HG02798 (cell line): ENCODE results near the gene SLC5A3.
A peak's percentile ranks its signal among the peaks of the same experiment; 100 is the strongest.

Source experiments
- ATAC-seq: cut with Tn5 transposase; IDR thresholded peaks from one replicate; pipeline ENCODE4 v1.9.1; 2021; ENCODE audit warnings: mild to moderate bottlenecking; ENCODE audit not compliant: unreplicated experiment, poor library complexity

Gene SLC5A3

DNA sequence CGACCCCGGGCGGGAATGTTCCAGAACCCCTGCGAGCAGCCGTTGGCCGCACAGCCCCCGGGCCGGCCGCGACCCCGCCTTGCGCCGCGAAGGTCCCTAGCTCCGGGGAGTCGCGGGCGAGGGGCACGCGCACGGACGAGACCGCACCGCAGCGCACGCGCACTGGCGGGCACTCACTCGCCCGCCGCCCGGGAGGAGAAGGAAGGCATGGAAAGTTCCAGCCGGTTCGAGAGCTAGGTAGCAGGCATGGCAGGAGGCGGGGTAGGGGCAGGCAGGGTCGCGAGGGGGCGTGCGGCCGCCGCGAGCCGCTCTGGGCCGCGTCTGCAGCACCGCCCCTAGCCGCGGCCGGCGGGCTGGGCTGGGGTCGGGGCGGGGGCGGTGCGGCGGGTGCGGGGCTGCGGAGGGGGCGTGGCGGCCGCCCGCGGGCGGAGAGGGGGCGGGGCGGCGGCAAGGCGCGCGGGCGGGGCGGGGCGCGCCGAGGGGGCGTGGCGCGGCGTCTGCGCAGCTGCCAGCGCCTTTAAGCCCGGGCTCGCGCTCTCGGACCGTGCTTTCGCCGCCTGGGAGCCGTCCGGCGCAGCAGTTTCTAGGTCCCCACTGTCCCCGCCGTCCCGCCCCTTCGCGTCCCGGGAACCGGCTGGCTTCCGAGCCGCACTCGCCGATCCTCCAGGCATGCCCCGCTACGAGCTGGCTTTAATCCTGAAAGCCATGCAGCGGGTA lies at the start of gene SLC5A3, which contains the start of gene MRPS6:
Gene SLC5A3, plus strand, starts transcription at position 547 of the 717 bp plus-strand sequence. CDS start 21,621 bp downstream, outside the sequence.
Gene MRPS6, plus strand, starts transcription at position 547 of the 717 bp plus-strand sequence. Its CDS starts 123 bp downstream, at position 670.
- peak; percentile 81 for ATAC-seq

DNA sequence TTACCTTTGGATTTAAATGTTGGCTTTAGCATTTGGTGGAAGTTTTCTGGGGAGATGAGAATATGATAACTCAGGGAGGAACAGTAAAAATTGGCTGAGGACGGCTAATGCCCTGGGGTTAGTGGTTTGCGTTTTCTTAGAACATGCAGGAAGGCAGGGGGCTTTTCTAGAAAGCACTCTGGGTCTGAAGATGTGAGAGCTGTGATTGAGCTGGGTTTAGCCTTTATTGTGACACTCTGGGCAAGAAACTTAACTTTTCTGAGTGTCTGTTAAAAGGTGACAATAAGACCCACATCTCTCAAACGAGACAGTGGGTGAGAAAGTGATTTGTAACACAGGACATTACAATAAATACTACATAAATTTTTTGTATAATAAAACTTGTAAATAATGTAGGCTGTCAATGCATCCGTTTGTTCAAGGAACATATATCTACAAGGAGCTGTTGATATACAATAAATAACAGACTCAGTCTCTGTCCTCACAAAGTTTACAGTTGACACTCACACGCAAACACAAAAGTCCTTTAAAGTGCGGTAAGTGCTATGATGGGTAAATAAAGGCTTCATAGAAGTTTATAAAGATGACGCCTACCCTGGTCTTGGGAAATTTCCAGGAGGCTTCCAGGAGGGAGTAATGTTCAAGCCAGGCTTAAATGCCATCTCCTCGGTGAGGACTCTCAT lies 49.5 kb upstream of the SLC5A3 start:
- ATAC-seq: no peak

GRCh38 chr21:34024374-34024693 lies 49.0 kb upstream of the SLC5A3 start:
- no peak for ATAC-seq

- no peak for ATAC-seq
Measured at GRCh38 chr21:34027721-34028461, 45.5 kb upstream of the SLC5A3 start.

GRCh38 chr21:34029743-34030528 lies 43.4 kb upstream of the SLC5A3 start:
- peak; percentile 97 for ATAC-seq

DNA sequence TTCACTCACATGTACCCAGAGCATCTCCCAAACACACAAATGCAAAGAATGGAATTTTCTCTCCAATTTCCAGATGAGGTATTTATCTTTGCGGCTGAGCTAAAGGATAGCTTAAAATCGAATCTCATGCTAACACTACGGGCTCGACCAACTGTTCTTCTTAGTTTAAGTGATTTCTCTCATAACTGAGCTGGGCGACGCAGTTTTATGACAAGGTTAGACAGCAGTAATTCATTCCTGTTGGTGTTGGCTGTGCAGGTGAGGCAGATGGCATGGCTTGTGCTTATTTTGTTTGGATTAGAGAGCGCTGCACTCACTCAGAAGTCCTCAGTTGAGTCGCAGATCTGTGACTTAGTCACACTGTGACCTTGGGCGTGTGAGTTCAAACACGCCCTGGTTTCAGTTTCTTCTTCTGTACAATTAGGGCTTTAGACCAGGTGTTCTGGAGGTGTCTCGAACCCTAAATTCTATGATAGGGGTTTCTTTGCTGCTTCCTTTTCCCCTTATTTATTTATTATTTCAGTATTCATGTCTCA lies 41.5 kb upstream of the SLC5A3 start:
- no peak for ATAC-seq

DNA sequence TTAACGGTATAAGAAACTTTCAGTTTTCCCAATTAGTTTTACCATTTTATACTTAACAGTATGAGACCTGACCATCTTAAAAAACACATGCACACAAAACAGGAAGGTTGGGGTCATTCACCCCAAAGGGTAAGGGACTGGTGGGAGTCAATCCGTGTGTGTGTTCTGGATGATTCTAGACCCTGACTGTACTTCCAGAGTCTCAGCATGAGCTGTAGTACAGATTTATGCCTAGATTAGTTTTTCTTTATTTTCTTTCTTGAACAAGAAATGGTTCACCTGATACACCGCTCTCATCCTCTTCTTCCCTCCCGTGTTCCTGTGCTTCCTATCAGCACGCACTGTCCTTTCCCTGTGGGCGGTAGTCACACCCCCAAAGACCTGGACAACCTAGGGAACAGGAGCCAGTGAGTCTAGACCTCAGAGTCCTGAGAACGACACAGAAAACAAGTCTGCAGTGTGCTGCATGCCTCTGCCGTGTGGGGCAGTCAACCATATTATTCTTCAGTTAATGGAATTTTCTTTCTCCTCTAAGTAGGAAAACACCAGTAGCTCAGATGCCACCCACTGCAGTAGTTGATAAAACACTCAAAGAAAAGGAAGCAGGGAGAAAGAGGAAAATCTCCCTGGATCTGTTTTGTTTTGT lies 38.9 kb upstream of the SLC5A3 start:
- ATAC-seq: no peak

DNA sequence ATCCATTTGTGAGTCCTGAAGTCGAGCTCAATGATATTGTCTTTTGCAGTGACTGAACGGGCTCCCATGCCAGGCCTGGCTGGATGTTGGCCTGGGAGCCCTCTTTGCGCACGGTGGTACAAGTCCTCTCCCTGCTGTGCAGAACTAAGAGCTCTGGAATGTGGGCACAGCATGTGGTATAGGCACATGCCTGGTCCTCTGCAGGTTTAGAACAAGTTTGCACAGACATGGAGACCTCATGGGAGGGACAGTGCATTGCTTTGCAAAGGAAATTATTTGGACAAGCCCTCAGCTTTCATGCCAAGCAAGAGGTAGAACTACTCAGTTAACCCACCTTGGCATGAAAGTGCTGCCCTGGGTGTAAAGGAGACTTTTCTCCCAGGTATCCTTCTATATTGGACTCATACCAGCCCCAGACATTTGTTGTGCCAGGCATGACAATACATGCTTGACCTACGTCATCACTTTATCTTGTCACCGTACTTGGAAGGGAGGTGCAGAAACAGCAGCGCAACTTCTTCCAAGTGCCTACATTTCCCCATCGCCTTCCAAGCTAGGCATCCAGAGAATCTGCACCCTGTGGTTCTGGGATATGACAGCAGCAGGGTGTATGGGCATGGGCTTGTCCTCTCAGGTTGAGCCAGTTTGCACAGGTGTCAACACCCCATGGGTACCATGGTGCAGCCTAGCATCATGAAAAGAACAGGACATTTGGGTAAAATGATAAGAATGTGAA lies 37.6 kb upstream of the SLC5A3 start:
- ATAC-seq: no peak

- ATAC-seq: no peak
Measured at GRCh38 chr21:34037009-34037795, 36.2 kb upstream of the SLC5A3 start.

GRCh38 chr21:34039678-34040382 lies 33.5 kb upstream of the SLC5A3 start:
- ATAC-seq: no peak

GRCh38 chr21:34042735-34043134 lies 30.6 kb upstream of the SLC5A3 start:
- ATAC-seq: no peak

DNA sequence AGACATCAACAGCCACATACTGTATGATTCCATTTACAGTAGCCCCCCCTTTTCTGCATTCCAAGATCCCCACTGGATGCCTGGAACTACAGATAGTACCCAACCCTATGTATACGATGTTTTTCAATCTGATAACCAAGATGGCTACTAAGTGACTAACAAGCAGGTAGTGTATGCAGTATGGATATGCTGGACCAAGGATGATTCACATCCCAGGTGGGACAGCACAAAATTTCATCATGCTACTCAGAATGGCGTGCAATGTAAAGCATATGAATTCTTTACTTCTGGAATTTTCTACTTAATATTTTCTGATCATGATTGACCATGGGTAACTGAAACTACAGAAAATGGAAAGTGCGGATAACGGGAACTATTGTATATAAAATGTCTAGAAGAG lies 30.0 kb upstream of the SLC5A3 start:
- ATAC-seq: no peak

DNA sequence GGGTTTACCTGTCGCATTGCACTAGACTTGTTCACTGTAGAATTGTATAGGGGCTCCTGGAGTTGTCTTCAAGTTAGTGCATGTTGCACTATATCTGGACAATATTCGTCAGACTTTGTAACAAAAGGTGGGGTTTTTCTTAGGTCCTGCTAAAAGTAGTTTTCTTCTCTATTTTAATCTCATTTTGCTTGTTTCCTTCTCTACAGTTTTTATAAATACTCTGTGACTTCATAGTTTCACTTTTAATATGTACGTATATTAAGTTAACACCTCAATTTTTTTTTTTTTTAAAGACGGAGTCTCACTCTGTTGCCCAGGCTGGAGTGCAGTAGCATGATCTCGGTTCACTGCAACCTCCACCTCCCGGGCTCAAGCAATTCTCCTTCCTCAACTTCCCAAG lies 26.5 kb upstream of the SLC5A3 start:
- ATAC-seq: peak; percentile 54

GRCh38 chr21:34047835-34048234 lies 25.5 kb upstream of the SLC5A3 start:
- ATAC-seq: no peak

DNA sequence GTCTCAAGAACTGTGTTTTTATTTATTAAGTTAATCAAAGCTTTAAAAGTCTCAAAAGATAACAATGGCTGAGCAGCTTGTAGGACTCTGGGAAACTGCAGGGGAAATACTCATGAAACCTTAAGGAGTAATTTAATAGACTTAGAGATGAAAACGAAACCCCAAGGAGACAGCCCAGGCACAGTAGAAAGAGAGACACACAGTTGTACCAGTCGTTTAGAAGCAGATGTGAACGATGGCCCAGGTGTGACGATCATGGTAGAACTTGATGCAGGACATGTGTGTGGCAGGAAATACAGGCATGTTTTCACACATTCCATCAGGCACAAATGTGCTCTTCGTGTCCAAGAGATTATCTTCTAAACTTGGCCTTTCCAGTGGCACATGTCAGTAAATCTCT lies 21.2 kb upstream of the SLC5A3 start:
- no peak for ATAC-seq

DNA sequence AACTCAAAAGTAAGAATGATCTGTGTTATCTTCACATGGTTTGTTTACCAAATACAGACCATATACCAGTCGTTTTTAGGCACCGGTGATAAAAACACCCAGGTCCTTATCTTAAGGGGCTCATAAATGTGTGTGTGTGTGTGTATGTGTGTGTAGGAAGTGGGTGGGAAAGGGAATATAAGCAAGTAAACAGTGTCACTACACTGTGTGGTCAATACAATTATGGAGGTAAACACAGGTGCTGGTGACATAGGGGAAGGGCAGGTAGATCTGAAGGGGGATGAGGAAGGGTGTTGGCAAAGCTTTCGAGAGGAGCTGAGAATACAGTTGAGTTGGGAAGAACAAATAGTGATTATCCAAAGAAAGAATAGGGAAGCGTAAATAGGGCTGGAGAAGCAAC lies 19.1 kb upstream of the SLC5A3 start:
- no peak for ATAC-seq

GRCh38 chr21:34055615-34056014 lies 17.8 kb upstream of the SLC5A3 start:
- no peak for ATAC-seq

- peak; percentile 48 for ATAC-seq
Measured at GRCh38 chr21:34061983-34062382, 11.4 kb upstream of the SLC5A3 start.
